Activated naive CD4-positive, alpha-beta T cell treated with anti-CD3 and anti-CD28 coated beads, Interleukin-2, amount 50 U/mL, for 72 hours (primary cell): ENCODE measurements around the gene RNF5. TPM values are rescaled to one million over a fixed set of nuclear protein-coding genes. Genes with fewer than 3 reads are reported as not detected.

Experiments
- ATAC-seq, 2 donors: fragments of 150-1000 bp; cut with Tn5 transposase; 2 replicates each; pipeline ENCODE4 v1.10.0; 2021; ENCODE audit warnings: mild to moderate bottlenecking in 2 of 2, moderate library complexity in 2 of 2
- DNase-seq, 2 donors: peaks; one replicate each; pipeline ENCODE4 v3.0.0; 2021 to 2022; ENCODE audit warnings: low spot score in 2 of 2
- H3K27ac Mint-ChIP-seq, 2 donors: one replicate each; pipeline ENCODE4 v1.8.0; 2022; ENCODE audit warnings: mild to moderate bottlenecking in 2 of 2, mixed read lengths in 2 of 2
- H3K36me3 Mint-ChIP-seq, 2 donors: one replicate each; pipeline ENCODE4 v1.8.0; 2022; ENCODE audit warnings: mixed read lengths in 2 of 2
- H3K9me3 Mint-ChIP-seq, 2 donors: one replicate each; pipeline ENCODE4 v1.8.0; 2022; ENCODE audit warnings: mixed read lengths in 2 of 2
- total RNA-seq, 2 donors: library from RNA; stranded (reverse); gene quantifications; one replicate each; pipeline ENCODE4 v1.2.3, GENCODE V29; 2022

The RNF5 gene
- total RNA-seq, 2 donors from 2014 or later = 62.6 to 86.2 TPM

GRCh38 chr6:32167761-32168262, 10.4 kb upstream of the RNF5 start:
- Mint-ChIP-seq H3K27ac (peak overlapping the region; percentile 4 to 87), H3K36me3 (peaks cover 0 to 10% of the 10 kb centered on the region in 2 donors), H3K9me3 (no peaks in the 10 kb centered on the region)
- DNase-seq (no peak), ATAC-seq (no peak)

- DNase-seq = no peak
Measured at GRCh38 chr6:32168350-32168749, 9.9 kb upstream of the RNF5 start.

GRCh38 chr6:32168807-32169591, 9.2 kb upstream of the RNF5 start:
- H3K36me3 Mint-ChIP-seq = peaks cover 0 to 10% of the 10 kb centered on the region in 2 donors
- ATAC-seq (no peak), DNase-seq (no peak)
- no peaks in the 10 kb centered on the region for H3K9me3 Mint-ChIP-seq
- peak overlapping the region; percentile 4 to 83 for H3K27ac Mint-ChIP-seq

More at GRCh38 chr6:32168350-32168749, 9.9 kb upstream of the RNF5 start:
- H3K27ac Mint-ChIP-seq = peak overlapping the region; percentile 4 to 70
- peaks cover 0 to 10% of the 10 kb centered on the region in 2 donors for H3K36me3 Mint-ChIP-seq
- no peaks in the 10 kb centered on the region for H3K9me3 Mint-ChIP-seq
- ATAC-seq = no peak

GRCh38 chr6:32170294-32170693, 7.9 kb upstream of the RNF5 start:
- DNase-seq (no peak), ATAC-seq (no peak)
- H3K27ac Mint-ChIP-seq = peak overlapping the region in 1 of 2 donors; percentile 78
- H3K9me3 Mint-ChIP-seq = no peaks in the 10 kb centered on the region
- peaks cover 0 to 10% of the 10 kb centered on the region in 2 donors for H3K36me3 Mint-ChIP-seq

- DNase-seq (no peak), ATAC-seq (no peak)
- H3K9me3 Mint-ChIP-seq = no peaks in the 10 kb centered on the region
- peak overlapping the region; percentile 29 to 78 for H3K27ac Mint-ChIP-seq
- H3K36me3 Mint-ChIP-seq = peaks cover 0 to 10% of the 10 kb centered on the region in 2 donors
Measured at GRCh38 chr6:32171234-32171633, 7.0 kb upstream of the RNF5 start.

- Mint-ChIP-seq H3K9me3 (no peaks in the 10 kb centered on the region), H3K36me3 (peaks cover 0 to 10% of the 10 kb centered on the region in 2 donors), H3K27ac (peak overlapping the region; percentile 24 to 45)
- no peak for DNase-seq
- no peak for ATAC-seq
Measured at GRCh38 chr6:32173051-32173727, 5.0 kb upstream of the RNF5 start.

GRCh38 chr6:32174416-32174815, 3.8 kb upstream of the RNF5 start:
- Mint-ChIP-seq H3K27ac (peak overlapping the region in 1 of 2 donors; percentile 45), H3K9me3 (no peaks in the 10 kb centered on the region), H3K36me3 (peaks cover 12 to 19% of the 10 kb centered on the region in 2 donors)
- no peak for ATAC-seq
- DNase-seq = no peak

- ATAC-seq (no peak), DNase-seq (no peak)
- peak overlapping the region; percentile 90 to 93 for H3K27ac Mint-ChIP-seq
- no peaks in the 10 kb centered on the region for H3K9me3 Mint-ChIP-seq
- peaks cover 15 to 18% of the 10 kb centered on the region in 2 donors for H3K36me3 Mint-ChIP-seq
Measured at GRCh38 chr6:32175322-32175710, 2.9 kb upstream of the RNF5 start.

GRCh38 chr6:32175711-32176475, 2.3 kb upstream of the RNF5 start, which contains the start of gene AGPAT1:
TSS of gene AGPAT1 (minus strand) at chr6:32176084. CDS start at chr6:32171496, 4,588 bp downstream.
- no peaks in the 10 kb centered on the region for H3K9me3 Mint-ChIP-seq

GRCh38 chr6:32176476-32177182, 1.6 kb upstream of the RNF5 start:
- Mint-ChIP-seq H3K36me3 (peaks cover 18 to 26% of the 10 kb centered on the region in 2 donors), H3K27ac (peak overlapping the region; percentile 93 to 97), H3K9me3 (no peaks in the 10 kb centered on the region)
- ATAC-seq (no peak), DNase-seq (no peak)

More at GRCh38 chr6:32175711-32176475, 2.3 kb upstream of the RNF5 start, which contains the start of gene AGPAT1:
- H3K27ac Mint-ChIP-seq = peak within 1 kb of the TSS; percentile 93 to 97
- DNase-seq (peak; percentile 96), ATAC-seq (peak; percentile 57 to 63)
- H3K36me3 Mint-ChIP-seq = peaks cover 18 to 24% of the 10 kb centered on the region in 2 donors

- H3K27ac Mint-ChIP-seq = peak overlapping the region; percentile 93 to 97
- peaks cover 18 to 26% of the 10 kb centered on the region in 2 donors for H3K36me3 Mint-ChIP-seq
- H3K9me3 Mint-ChIP-seq = no peaks in the 10 kb centered on the region
- DNase-seq (peak in 1 of 2 donors; percentile 39), ATAC-seq (peak in 1 of 2 donors; percentile 12)
Measured at GRCh38 chr6:32177183-32177787, 920 bp upstream of the RNF5 start.

- Mint-ChIP-seq H3K36me3 (peaks cover 18 to 26% of the 10 kb centered on the region in 2 donors), H3K9me3 (no peaks in the 10 kb centered on the region), H3K27ac (peak overlapping the region; percentile 93 to 97)
- DNase-seq (no peak), ATAC-seq (peak in 1 of 2 donors; percentile 2)
Measured at GRCh38 chr6:32178547-32179440, 589 bp downstream of the RNF5 start.

- Mint-ChIP-seq H3K27ac (peak overlapping the region; percentile 31 to 93), H3K36me3 (peaks cover 18 to 26% of the 10 kb centered on the region in 2 donors), H3K9me3 (no peaks in the 10 kb centered on the region)
- ATAC-seq = no peak
- peak in 1 of 2 donors; percentile 52 for DNase-seq
Measured at GRCh38 chr6:32179766-32180405, 1.7 kb downstream of the RNF5 start.

GRCh38 chr6:32181148-32181702, 3.0 kb downstream of the RNF5 start:
- Mint-ChIP-seq H3K36me3 (peaks cover 18 to 34% of the 10 kb centered on the region in 2 donors), H3K27ac (peak overlapping the region; percentile 92 to 93), H3K9me3 (no peaks in the 10 kb centered on the region)
- ATAC-seq = no peak
- DNase-seq = no peak
